ENCODE results near the gene OR1E2. TPM values are rescaled to one million over a fixed set of nuclear protein-coding genes. Genes with fewer than 3 reads are reported as not detected.
A peak's percentile ranks its signal among the peaks of the same experiment; 100 is the strongest.
"Not testable (repeated sequence)": the region's sequence is repeated elsewhere in the genome, so short reads cannot be mapped to it uniquely, and the experiment has no call there.

The OR1E2 gene
- total RNA-seq, 3 donors from 2014 or later, result not detected

DNA sequence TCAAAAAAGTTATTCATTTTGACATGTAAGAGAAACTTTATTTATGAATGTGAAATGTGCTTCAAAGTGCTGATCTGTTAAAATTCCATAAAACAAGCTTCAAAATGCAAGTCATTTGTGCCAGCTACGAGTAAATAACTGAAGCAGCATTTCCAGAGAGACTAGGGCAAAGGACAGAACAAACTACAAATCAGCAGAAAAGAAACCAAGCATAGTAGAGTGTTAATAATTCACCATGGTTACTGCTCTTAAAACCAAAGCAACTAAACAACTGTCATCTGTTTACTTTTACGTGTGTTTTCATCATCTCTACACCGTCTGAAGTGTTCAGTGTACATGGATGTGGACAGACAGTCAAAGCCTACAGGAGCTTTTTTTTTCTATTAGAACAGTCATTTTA lies 40.6 kb upstream of the OR1E2 start:
- Histone ChIP-seq H3K4me1 (ENCODE audit: low read depth) (peaks cover 35% of the 10 kb centered on the region), H3K4me3 (no peak overlapping the region), H3K36me3 (ENCODE audit: low read depth) (no peaks in the 10 kb centered on the region), H3K9me3 (no peaks in the 10 kb centered on the region)
- peak in 1 of 3 donors; percentile 12 for DNase-seq
- TF ChIP-seq, protein P1, sequence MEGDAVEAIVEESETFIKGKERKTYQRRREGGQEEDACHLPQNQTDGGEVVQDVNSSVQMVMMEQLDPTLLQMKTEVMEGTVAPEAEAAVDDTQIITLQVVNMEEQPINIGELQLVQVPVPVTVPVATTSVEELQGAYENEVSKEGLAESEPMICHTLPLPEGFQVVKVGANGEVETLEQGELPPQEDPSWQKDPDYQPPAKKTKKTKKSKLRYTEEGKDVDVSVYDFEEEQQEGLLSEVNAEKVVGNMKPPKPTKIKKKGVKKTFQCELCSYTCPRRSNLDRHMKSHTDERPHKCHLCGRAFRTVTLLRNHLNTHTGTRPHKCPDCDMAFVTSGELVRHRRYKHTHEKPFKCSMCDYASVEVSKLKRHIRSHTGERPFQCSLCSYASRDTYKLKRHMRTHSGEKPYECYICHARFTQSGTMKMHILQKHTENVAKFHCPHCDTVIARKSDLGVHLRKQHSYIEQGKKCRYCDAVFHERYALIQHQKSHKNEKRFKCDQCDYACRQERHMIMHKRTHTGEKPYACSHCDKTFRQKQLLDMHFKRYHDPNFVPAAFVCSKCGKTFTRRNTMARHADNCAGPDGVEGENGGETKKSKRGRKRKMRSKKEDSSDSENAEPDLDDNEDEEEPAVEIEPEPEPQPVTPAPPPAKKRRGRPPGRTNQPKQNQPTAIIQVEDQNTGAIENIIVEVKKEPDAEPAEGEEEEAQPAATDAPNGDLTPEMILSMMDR (IDR thresholded peaks at IDR 0.05), result no peak
- ATAC-seq, result peak; percentile 86
- intact Hi-C loops (cut with DNase I, micrococcal nuclease), result no loop called here

DNA sequence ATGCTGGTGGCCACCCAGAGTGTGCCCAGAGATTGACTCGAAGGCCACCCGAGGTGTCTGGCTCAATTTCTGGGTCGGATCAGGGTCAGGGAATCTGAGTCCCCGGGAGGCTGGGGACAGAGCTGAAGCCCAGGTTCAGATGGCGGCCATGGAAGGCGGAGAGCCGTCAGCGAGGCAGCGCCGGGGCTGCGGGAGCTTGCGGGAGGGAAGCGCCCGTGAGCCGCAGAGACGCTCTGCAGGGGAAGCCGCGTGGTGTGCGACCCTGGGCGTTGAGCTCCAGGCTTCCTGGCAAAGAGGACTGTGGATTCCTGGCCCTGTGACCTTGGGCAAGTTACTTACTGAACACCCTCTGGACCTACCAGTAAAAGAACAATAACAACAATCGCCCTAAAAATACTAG lies 38.5 kb upstream of the OR1E2 start:
- DNase-seq (no peak), ATAC-seq (no peak)
- intact Hi-C loops (cut with DNase I, micrococcal nuclease), result no loop called here
- Histone ChIP-seq H3K36me3 (ENCODE audit: low read depth) (no peaks in the 10 kb centered on the region), H3K9me3 (no peaks in the 10 kb centered on the region), H3K4me3 (no peak overlapping the region), H3K4me1 (ENCODE audit: low read depth) (peaks cover 31% of the 10 kb centered on the region)
- TF ChIP-seq, protein P1 (IDR thresholded peaks at IDR 0.05), result no peak

DNA sequence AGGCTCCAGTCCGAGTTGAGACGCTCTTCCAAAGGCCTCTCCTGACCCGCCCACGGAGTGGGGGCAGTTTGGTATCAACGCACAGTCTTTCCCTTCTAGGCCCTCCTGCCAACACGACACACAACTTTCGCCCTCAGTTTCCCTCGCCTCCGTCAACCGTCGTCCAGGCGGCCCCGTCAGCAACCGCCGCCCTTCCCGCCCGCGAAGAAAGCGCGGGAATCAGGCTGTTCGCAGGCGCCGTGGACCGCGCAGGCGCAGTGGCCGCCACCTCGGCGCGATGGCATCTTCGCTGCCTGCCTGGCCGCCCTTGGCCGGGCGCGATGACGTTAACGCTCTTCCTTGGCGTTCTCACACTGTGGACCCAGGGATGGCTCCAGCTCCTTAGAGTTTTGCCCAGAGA lies 38.0 kb upstream of the OR1E2 start, which contains the start of gene SPATA22:
Gene SPATA22, minus strand, starts transcription at position 221 of the 400 bp plus-strand sequence. CDS start 2,494 bp downstream, outside the sequence.
- no peaks in the 10 kb centered on the region for H3K36me3 ChIP-seq (ENCODE audit: low read depth)
- H3K4me1 ChIP-seq (ENCODE audit: low read depth), result peaks cover 28% of the 10 kb centered on the region
- intact Hi-C loops (cut with DNase I, micrococcal nuclease), result no loop called here
- TF ChIP-seq, protein P1 (IDR thresholded peaks at IDR 0.05), result no peak
- ATAC-seq (no peak), DNase-seq (no peak)
- no peaks in the 10 kb centered on the region for H3K9me3 ChIP-seq
- H3K4me3 ChIP-seq, result no peak within 1 kb of the TSS

DNA sequence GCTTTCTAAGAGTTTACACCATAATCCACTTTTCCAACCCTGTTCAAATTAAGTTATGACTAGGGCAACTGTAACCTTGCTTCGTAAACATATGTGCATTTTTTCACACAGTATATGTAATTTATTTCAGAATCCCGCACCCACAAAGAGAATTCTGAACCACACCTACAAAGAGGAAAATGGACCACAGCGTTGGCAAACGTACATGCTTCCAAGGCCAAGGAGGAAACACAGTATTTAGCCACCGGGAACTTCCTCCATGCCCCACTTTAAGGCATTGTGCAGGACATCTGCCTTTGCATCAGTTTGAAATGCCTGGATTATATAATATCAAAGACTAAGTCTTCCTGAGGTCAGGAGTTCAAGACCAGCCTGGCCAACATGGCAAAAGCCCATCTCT lies 35.9 kb upstream of the OR1E2 start:
- no peak overlapping the region for H3K4me3 ChIP-seq
- peak; percentile 75 for ATAC-seq
- intact Hi-C loops (cut with DNase I, micrococcal nuclease), result no loop called here
- H3K9me3 ChIP-seq, result no peaks in the 10 kb centered on the region
- H3K4me1 ChIP-seq (ENCODE audit: low read depth), result peaks cover 14% of the 10 kb centered on the region
- DNase-seq, result peak in 1 of 3 donors; percentile 47
- TF ChIP-seq, protein P1 (IDR thresholded peaks at IDR 0.05), result no peak
- H3K36me3 ChIP-seq (ENCODE audit: low read depth), result no peaks in the 10 kb centered on the region

DNA sequence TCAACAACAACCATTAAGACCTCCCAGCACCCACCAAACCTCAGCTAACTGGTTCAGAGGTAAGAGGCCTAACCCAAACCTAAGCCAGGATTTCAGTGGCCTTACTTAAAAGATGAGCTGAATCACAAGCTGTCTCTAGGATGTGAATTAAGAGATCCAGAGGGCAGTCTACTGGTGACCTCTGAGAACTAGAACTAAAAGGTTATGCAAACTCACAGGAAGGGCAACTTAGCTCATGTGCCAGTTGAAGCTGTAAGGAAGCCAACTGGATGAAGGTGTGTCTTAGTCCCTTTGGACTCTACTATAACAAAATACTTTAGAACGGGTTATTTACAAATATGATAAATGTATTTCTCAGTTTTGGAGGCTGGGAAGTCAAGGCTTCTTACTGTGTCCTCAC lies 32.7 kb upstream of the OR1E2 start:
- H3K36me3 ChIP-seq (ENCODE audit: low read depth); intact Hi-C loops (cut with DNase I, micrococcal nuclease); DNase-seq; H3K4me1 ChIP-seq (ENCODE audit: low read depth); H3K4me3 ChIP-seq; H3K9me3 ChIP-seq: not testable (repeated sequence)
- ATAC-seq, result peak; percentile 56

DNA sequence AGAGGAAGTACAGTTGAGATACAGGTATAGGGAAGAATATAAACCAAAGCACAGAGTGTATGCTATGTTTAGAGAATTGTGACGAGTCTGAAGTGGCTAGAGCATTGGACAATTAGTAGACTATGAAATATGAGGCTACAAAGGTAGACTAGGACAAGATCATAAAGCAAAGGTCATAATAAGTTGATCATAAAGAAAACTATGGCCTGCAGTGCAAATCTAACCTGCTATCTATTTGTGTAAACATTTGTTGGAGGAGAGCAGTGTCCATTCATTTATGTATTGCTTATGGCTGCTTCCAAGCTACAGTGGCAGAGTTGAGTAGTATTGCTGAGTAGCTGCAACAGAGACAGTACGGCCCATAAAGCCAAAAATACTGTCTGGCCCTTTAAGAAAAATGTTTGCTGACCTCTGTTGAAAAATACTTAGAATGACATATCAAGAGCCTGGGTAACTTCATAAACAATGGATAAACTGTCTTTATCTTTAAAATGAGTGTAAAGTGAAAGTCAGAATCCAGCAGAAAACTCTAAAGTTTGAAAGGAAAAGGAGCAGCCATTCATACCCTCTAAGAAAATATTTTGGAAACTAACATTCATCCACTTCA lies 14.5 kb upstream of the OR1E2 start:
- no peak overlapping the region for H3K4me3 ChIP-seq
- H3K4me1 ChIP-seq (ENCODE audit: low read depth), result peaks cover 11% of the 10 kb centered on the region
- no peaks in the 10 kb centered on the region for H3K9me3 ChIP-seq
- intact Hi-C loops (cut with DNase I, micrococcal nuclease), result no loop called here
- ATAC-seq (peak; percentile 87), DNase-seq (no peak)
- H3K36me3 ChIP-seq (ENCODE audit: low read depth), result no peaks in the 10 kb centered on the region
- TF ChIP-seq, protein P1 (IDR thresholded peaks at IDR 0.05), result no peak
